ENCODE data around the gene CLMN.
A peak's percentile ranks its signal among the peaks of the same experiment; 100 is the strongest.

The CLMN gene

DNA sequence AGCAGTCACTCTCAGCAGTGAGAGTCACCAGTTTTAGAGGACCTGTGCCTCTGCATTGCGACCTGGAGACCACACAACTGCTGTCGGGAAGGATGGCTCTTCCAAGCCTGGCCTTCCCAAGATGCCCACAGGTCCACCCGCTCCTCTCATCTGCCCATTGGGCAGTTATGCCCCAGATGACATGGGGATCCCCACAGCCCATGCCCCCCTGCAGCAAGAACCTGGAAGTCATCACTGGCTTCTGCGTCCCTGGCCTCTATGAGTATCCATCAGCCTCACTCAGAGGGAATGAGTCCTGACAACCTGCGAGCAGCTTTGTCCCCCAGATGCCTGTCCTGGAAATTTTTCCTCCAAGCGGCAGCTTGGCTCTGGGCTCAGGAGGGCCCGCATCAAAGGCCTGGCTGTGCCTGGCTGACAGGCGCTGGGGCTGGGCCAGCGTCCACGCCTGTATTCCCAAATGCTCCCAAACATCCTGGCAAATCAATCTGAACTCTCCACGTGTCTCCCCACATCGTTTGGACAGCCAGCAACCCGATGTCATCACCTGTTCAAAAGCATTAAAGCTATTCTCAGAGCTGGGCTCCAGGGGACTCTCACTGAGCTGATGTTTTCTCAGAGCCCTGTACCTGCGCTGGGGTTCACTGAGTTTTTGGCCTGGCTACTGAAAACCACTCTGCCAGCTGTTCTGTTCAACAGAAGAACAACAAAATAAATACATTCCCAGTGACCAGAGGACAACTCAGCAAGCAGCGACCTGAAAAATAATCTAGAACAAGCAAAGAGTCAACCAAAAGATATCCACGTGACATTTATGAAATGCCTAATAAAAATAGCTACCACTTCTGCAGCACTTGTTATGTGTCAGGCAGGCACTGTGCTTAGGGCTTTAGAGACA lies 57.8 kb downstream of the CLMN start:
- no peak for DNase-seq (ENCODE audit: low read depth, low spot score)
- H3K4me3 ChIP-seq (ENCODE audit: low read depth, low read length) = no peak overlapping the region
- in situ Hi-C loops (cut with HindIII; ENCODE audit: low sequenced_read_pairs) = no loop called here
- TF ChIP-seq CTCF (IDR thresholded peaks at IDR 0.05; ENCODE audit: low read depth, low read length) = no peak

DNA sequence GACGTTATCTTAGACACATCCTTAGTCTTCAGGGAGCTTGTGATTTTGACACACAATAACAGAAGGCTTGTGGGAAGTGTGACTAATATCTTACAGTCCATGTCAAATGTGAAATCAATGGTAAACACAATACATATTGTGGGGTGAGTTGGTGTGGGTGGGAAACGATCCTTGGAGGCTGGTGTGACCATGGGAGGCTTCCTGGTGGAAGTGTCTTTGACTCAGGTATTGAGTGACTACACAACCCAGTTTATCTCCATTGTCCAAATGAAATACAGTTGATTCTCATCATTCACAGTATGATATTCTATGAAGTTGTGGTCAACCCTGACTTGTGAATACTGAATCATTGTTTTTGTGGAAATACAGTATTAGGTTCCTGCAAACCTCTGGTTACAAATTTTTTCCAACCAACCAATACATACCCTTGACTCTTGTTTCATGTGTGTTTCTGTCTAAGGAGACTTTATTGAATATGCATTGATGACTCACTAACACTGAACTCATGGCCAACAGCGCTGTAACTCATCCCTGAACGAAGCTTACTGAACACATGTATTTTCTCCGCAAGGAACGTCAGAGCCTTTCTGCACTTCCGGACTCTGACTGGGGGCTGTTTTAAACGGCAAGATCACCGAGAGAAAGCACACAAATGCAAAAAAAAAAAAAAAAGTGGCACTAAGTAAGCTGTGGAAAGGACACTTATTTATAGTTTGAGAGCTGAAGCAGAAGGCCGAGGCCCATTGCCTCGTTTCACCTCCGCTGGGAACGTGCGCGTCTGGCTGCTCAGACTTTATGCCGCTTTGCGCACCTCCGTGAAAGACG lies 59.0 kb downstream of the CLMN start:
- DNase-seq (ENCODE audit: low read depth, low spot score) = peak; percentile 87
- H3K4me3 ChIP-seq (ENCODE audit: low read depth, low read length) = no peak overlapping the region
- in situ Hi-C loops (cut with HindIII; ENCODE audit: low sequenced_read_pairs) = no loop called here
- no peak for TF ChIP-seq CTCF (IDR thresholded peaks at IDR 0.05; ENCODE audit: low read depth, low read length)

DNA sequence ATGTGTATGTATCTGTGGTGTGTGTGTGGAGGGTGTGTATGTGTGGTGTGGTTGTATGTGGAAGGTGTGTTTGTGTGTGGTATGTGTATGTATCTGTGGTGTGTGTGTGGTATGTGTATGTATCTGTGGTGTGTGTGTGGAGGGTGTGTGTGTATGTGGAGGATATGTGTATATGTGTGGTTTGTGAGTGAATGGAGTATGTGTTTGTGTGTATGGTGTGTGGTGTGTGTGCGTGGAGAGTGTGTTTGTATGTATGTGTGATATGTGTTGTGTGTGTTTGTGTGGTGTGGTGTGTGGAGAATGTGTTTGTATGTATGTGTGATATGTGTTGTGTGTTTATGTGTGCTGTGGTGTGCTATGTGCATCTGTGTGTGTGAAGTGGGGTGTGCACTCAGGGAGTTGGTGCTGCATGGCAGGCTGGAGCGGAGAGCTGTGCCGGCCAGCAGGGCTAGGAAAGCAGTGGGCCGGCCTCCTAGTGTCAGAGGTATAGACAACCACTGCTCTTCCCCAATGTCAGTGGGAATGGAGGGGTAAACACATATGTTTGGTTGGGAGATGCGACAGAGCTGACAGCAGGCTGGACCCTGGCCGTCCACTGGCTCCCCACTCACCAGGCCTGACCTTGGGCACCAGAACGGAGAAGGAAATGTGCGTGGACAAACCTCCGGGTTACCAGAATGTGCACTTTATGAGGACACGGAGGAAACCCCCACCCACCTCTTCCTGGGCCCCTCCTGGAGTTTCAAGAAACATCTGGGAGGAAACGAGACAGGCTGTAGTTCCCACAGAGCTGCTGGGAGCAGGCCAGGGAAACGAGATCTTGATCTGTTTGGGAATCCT lies 60.7 kb downstream of the CLMN start:
- TF ChIP-seq CTCF (IDR thresholded peaks at IDR 0.05; ENCODE audit: low read depth, low read length) = no peak
- in situ Hi-C loops (cut with HindIII; ENCODE audit: low sequenced_read_pairs) = no loop called here
- no peak overlapping the region for H3K4me3 ChIP-seq (ENCODE audit: low read depth, low read length)
- peak; percentile 19 for DNase-seq (ENCODE audit: low read depth, low spot score)

DNA sequence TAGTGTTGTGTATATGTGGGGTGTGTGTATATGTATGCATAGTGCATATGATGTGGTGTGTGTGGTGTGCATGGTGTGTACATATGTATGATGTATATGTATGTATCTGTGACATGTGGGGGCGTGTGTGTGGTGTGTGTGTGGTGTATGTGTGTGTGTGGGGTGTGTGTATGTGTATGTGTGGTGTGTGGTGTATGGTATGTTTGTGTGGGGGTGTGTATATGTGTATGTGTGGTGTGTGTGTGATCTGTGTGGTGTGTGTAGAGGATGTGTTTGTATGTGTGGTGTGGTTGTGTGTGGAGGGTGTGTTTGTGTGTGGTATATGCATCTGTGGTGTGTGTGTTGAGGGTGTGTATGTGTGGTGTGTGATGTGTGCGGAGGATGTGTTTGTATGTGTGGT lies 61.6 kb downstream of the CLMN start:
- DNase-seq (ENCODE audit: low read depth, low spot score) = no peak
- in situ Hi-C loops (cut with HindIII; ENCODE audit: low sequenced_read_pairs) = no loop called here
- TF ChIP-seq CTCF (IDR thresholded peaks at IDR 0.05; ENCODE audit: low read depth, low read length) = no peak
- H3K4me3 ChIP-seq (ENCODE audit: low read depth, low read length) = no peak overlapping the region

GRCh38 chr14:95257521-95257920 lies 62.2 kb downstream of the CLMN start:
- H3K4me3 ChIP-seq (ENCODE audit: low read depth, low read length) = no peak overlapping the region
- DNase-seq (ENCODE audit: low read depth, low spot score) = no peak
- in situ Hi-C loops (cut with HindIII; ENCODE audit: low sequenced_read_pairs) = no loop called here
- TF ChIP-seq CTCF (IDR thresholded peaks at IDR 0.05; ENCODE audit: low read depth, low read length) = no peak

DNA sequence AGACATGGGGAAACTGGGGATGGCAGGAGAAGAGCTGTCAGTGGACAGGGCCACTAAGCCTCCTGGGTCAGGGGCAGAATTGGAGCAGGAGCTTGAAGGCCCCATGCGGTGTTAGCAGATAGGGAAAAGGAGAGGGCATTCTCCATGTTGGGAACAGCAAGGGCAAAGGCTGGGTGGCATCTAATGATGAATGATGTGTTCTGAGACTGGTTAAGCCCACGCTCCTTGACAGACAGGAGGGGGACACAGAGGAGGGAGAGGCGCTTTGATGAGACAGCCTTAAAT lies 63.0 kb downstream of the CLMN start:
- H3K4me3 ChIP-seq (ENCODE audit: low read depth, low read length) = no peak overlapping the region
- DNase-seq (ENCODE audit: low read depth, low spot score) = no peak
- peak; percentile 3 for TF ChIP-seq CTCF (IDR thresholded peaks at IDR 0.05; ENCODE audit: low read depth, low read length)
- in situ Hi-C loops (cut with HindIII; ENCODE audit: low sequenced_read_pairs) = no loop called here

Measured in astrocyte of the spinal cord (primary cell).